Smooth muscle cell (in vitro differentiated cells): Measurements from ENCODE around the gene TRMT61A. TPM values are rescaled to one million over a fixed set of nuclear protein-coding genes. Genes with fewer than 3 reads are reported as not detected.

Experiments
- DNase-seq: peaks from one replicate; lab custom pipeline; 2025; ENCODE audit not compliant: unreplicated experiment; lab: John Stamatoyannopoulos, UW
- H2AFZ ChIP-seq: fragments of 200-600 bp; sonication (generic); 2 replicates; pipeline ENCODE4 v1.6.0; 2016; ENCODE audit warnings: antibody characterized with exemption, low read depth, mild to moderate bottlenecking
- H3F3A ChIP-seq: fragments of 200-600 bp; sonication (generic); 2 replicates; pipeline ENCODE4 v1.6.0; 2017; ENCODE audit warnings: antibody characterized with exemption, low read depth
- H3K27ac ChIP-seq: fragments of 200-600 bp; sonication (generic); 2 replicates; pipeline ENCODE4 v1.5.1; 2016; ENCODE audit warnings: low read depth, mild to moderate bottlenecking
- H3K27me3 ChIP-seq: fragments of 200-600 bp; sonication (generic); 2 replicates; pipeline ENCODE4 v1.6.1; 2016; ENCODE audit warnings: low read depth, mild to moderate bottlenecking
- H3K36me3 ChIP-seq: fragments of 200-600 bp; sonication (generic); 2 replicates; pipeline ENCODE4 v1.5.1; 2016; ENCODE audit warnings: low read depth
- H3K4me1 ChIP-seq: fragments of 200-600 bp; sonication (generic); 2 replicates; pipeline ENCODE4 v1.5.1; 2016; ENCODE audit warnings: low read depth
- H3K4me2 ChIP-seq: fragments of 200-600 bp; sonication (generic); 2 replicates; pipeline ENCODE4 v1.6.0; 2016; ENCODE audit warnings: mild to moderate bottlenecking
- H3K4me3 ChIP-seq: fragments of 200-600 bp; sonication (generic); 2 replicates; pipeline ENCODE4 v1.5.1; 2016; ENCODE audit warnings: mild to moderate bottlenecking
- H3K79me2 ChIP-seq: fragments of 200-600 bp; sonication (generic); 2 replicates; pipeline ENCODE4 v1.6.0; 2016; ENCODE audit warnings: low read depth, mild to moderate bottlenecking
- H3K9ac ChIP-seq: fragments of 200-600 bp; sonication (generic); 2 replicates; pipeline ENCODE4 v1.6.0; 2016; ENCODE audit warnings: low read depth
- H3K9me3 ChIP-seq: fragments of 200-600 bp; sonication (generic); replicated peaks from 2 replicates; pipeline ENCODE4 v1.5.1; 2016; ENCODE audit warnings: low read depth
- H4K20me1 ChIP-seq: fragments of 200-600 bp; sonication (generic); 2 replicates; pipeline ENCODE4 v1.6.0; 2016; ENCODE audit warnings: low read depth
- CTCF ChIP-seq: fragments of 200-600 bp; sonication (generic); IDR thresholded peaks from 2 replicates; pipeline ENCODE4 v1.5.1; 2017; ENCODE audit warnings: borderline replicate concordance, mild to moderate bottlenecking, antibody characterized with exemption; ENCODE audit not compliant: insufficient read depth, poor library complexity, severe bottlenecking
- WGBS: methylation state at CpG from one replicate; pipeline ENCODE4 v1.1.7; 2016; ENCODE audit warnings: low lambda C conversion rate; 5-methylcytosine and 5-hydroxymethylcytosine counted together
- polyA plus RNA-seq: library from polyadenylated mRNA; unstranded; fragments of >200 nt; fragmentation: Nextera tagmentation; extraction: Ambion mirVana; gene quantifications from 2 replicates; pipeline ENCODE4 v1.2.1, GENCODE V29; 2016
- total RNA-seq: library from RNA; depleted of rRNA; stranded (reverse); fragments of >200 nt; gene quantifications from 2 replicates; pipeline ENCODE4 v1.2.3, GENCODE V29; 2014

The TRMT61A gene
- total and polyA plus RNA-seq, 2 experiments from 2014 or later = 3.7 to 6.7 TPM

- Histone ChIP-seq H3K9ac (no peak overlapping the region), H3K4me2 (no peak overlapping the region), H3K4me3 (no peak overlapping the region), H3K27me3 (no peaks in the 10 kb centered on the region), H3K36me3 (peaks cover 7% of the 10 kb centered on the region), H3K79me2 (no peaks in the 10 kb centered on the region), H3F3A (peaks cover 3% of the 10 kb centered on the region), H3K27ac (no peak overlapping the region), H3K4me1 (peaks cover 7% of the 10 kb centered on the region), H4K20me1 (peaks cover 10% of the 10 kb centered on the region), H3K9me3 (no peaks in the 10 kb centered on the region), H2AFZ (no peak overlapping the region)
- no peak for DNase-seq
- 95% methylated on average over 2 of the region's 2 CpGs for WGBS
- TF ChIP-seq CTCF = no peak
Measured at GRCh38 chr14:103485504-103485903, 43.5 kb upstream of the TRMT61A start.

GRCh38 chr14:103488071-103488470 is 40.9 kb upstream of the TRMT61A start:
- 92% methylated on average over 6 of the region's 6 CpGs for WGBS

GRCh38 chr14:103488960-103489359 is 40.0 kb upstream of the TRMT61A start:
- H3K79me2 ChIP-seq = no peaks in the 10 kb centered on the region
- peaks cover 3% of the 10 kb centered on the region for H3F3A ChIP-seq
- H3K4me1 ChIP-seq = peaks cover 7% of the 10 kb centered on the region
- no peaks in the 10 kb centered on the region for H3K36me3 ChIP-seq
- H4K20me1 ChIP-seq = peaks cover 6% of the 10 kb centered on the region
- no peaks in the 10 kb centered on the region for H3K9me3 ChIP-seq
- no peak overlapping the region for H3K4me2 ChIP-seq
- WGBS = 87% methylated on average over 2 of the region's 2 CpGs
- H2AFZ ChIP-seq = no peak overlapping the region
- H3K4me3 ChIP-seq = no peak overlapping the region
- TF ChIP-seq CTCF = no peak
- H3K27me3 ChIP-seq = no peaks in the 10 kb centered on the region
- no peak for DNase-seq
- H3K9ac ChIP-seq = no peak overlapping the region
- no peak overlapping the region for H3K27ac ChIP-seq

More at GRCh38 chr14:103488071-103488470, 40.9 kb upstream of the TRMT61A start:
- no peaks in the 10 kb centered on the region for H3K9me3 ChIP-seq
- peaks cover 3% of the 10 kb centered on the region for H3F3A ChIP-seq
- no peak overlapping the region for H3K4me3 ChIP-seq
- H2AFZ ChIP-seq = no peak overlapping the region
- no peaks in the 10 kb centered on the region for H3K79me2 ChIP-seq
- H3K27ac ChIP-seq = no peak overlapping the region
- no peaks in the 10 kb centered on the region for H3K36me3 ChIP-seq
- H3K9ac ChIP-seq = no peak overlapping the region
- H3K4me1 ChIP-seq = peaks cover 7% of the 10 kb centered on the region
- peaks cover 11% of the 10 kb centered on the region for H4K20me1 ChIP-seq
- no peaks in the 10 kb centered on the region for H3K27me3 ChIP-seq
- no peak for DNase-seq
- H3K4me2 ChIP-seq = no peak overlapping the region
- TF ChIP-seq CTCF = no peak

GRCh38 chr14:103489621-103490020 is 39.4 kb upstream of the TRMT61A start:
- H3K4me2 ChIP-seq = no peak overlapping the region

More at GRCh38 chr14:103489621-103490020, 39.4 kb upstream of the TRMT61A start:
- H4K20me1 ChIP-seq = peaks cover 5% of the 10 kb centered on the region
- H3K9ac ChIP-seq = no peak overlapping the region
- no peaks in the 10 kb centered on the region for H3K9me3 ChIP-seq
- H3K4me1 ChIP-seq = peaks cover 7% of the 10 kb centered on the region
- H3F3A ChIP-seq = peaks cover 3% of the 10 kb centered on the region
- H3K36me3 ChIP-seq = no peaks in the 10 kb centered on the region
- no peak overlapping the region for H3K27ac ChIP-seq
- H3K27me3 ChIP-seq = no peaks in the 10 kb centered on the region
- 94% methylated on average over 2 of the region's 2 CpGs for WGBS
- no peaks in the 10 kb centered on the region for H3K79me2 ChIP-seq
- TF ChIP-seq CTCF = no peak
- no peak overlapping the region for H3K4me3 ChIP-seq
- no peak for DNase-seq
- no peak overlapping the region for H2AFZ ChIP-seq
